ENCODE data around the gene PKNOX2.

DNA sequence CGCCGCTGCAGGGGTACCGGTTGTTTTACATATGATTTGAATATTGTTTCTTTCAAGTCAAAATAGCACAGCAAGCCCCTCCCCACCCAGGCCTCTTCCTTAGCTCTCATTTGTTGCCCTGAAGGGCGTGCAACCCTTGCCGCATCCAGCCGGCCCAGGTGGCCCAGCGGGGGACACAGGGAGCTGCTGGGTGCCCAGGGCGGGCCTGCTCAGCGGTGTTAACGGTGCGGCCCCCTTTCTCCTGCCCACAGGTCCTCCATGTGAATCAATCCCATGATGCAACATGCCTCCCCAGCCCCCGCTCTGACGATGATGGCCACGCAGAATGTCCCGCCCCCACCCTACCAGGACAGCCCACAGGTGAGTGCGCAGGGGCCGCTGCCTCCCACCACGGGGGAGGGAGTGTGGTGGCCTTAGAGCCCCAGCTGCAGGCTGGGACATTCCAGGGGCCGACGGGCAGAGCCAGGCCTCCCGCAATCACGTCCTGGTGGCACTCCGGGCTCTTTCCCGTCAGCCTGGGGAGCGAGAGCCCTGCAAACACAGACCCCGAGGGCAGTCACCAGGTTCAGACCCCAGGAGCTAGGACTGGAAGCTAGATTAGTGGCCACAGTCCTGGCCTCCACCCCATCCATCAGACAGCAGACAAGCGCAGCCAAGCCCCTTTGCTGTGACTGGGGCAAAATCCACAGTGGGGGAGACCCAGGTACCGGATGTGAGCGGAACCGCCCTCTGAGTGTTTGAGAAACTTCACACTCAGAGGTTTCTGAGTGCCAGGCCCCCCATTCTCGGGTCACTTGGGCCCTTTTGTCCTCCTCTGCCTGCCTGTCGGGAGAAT lies 186.7 kb downstream of the PKNOX2 start:
- TF ChIP-seq, protein P1, sequence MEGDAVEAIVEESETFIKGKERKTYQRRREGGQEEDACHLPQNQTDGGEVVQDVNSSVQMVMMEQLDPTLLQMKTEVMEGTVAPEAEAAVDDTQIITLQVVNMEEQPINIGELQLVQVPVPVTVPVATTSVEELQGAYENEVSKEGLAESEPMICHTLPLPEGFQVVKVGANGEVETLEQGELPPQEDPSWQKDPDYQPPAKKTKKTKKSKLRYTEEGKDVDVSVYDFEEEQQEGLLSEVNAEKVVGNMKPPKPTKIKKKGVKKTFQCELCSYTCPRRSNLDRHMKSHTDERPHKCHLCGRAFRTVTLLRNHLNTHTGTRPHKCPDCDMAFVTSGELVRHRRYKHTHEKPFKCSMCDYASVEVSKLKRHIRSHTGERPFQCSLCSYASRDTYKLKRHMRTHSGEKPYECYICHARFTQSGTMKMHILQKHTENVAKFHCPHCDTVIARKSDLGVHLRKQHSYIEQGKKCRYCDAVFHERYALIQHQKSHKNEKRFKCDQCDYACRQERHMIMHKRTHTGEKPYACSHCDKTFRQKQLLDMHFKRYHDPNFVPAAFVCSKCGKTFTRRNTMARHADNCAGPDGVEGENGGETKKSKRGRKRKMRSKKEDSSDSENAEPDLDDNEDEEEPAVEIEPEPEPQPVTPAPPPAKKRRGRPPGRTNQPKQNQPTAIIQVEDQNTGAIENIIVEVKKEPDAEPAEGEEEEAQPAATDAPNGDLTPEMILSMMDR (IDR thresholded peaks at IDR 0.05) = no peak
- TF ChIP-seq POLR2A (IDR thresholded peaks at IDR 0.05) = no peak

Measured in esophagus squamous epithelium (tissue), 4 donors.